ENCODE measurements around the gene YBX3.

Gene YBX3

GRCh38 chr12:10721651-10722501 is 1.2 kb downstream of the YBX3 start:
- Histone ChIP-seq H3K27me3 (ENCODE audit: control insufficient read depth, insufficient read depth, low read length) (peaks cover 9% of the 10 kb centered on the region; the same call in 1 of the 2 replicates), H3K9me3 (ENCODE audit: control insufficient read depth, insufficient read depth, low read depth, low read length) (no peaks in the 10 kb centered on the region), H3K4me1 (ENCODE audit: control insufficient read depth, insufficient read depth, low read length) (peaks cover 46% of the 10 kb centered on the region), H3K4me3 (ENCODE audit: low read depth, low read length) (peak overlapping the region; percentile 72), H3K27ac (ENCODE audit: low read depth, low read length) (peak overlapping the region; percentile 64; the same call in 1 of the 2 replicates), H3K9ac (ENCODE audit: low read length) (peak overlapping the region; percentile 90), H3K36me3 (ENCODE audit: control insufficient read depth, insufficient read depth, low read length) (peaks cover 5% of the 10 kb centered on the region; the same call in 1 of the 2 replicates)

DNA sequence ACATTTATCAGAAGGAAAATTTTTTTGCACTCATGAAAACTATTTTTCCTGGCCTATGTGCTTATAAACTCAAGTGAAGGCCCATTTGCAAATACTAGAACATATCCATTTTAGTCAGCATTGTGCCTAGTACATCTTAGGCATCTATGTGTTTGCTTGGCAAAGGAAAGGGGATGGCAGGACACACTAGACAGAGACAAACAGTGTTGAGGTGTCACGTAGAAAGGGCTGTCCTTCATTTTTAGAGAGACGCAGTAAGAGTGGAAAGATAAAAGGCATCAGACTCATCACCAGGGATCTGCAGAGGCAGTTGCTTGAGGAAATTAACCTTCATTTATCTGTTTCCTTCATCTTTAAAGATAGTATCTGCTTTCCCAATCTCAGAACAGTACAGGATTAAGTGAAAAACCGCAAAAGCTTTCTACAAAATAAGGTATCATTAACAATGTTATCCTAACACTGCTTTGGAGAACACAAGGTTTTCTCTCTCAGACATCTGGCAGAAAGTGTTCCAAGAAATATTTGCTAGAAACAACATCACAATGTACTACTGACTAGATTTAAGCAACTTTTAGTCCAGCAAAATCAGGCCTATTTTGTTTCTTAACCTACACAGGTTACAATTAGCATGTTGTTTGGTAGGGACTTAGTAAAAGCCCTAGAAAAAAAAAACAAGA is 2.0 kb downstream of the YBX3 start:
- peaks cover 53% of the 10 kb centered on the region for H3K4me1 ChIP-seq (ENCODE audit: control insufficient read depth, insufficient read depth, low read length)
- no peaks in the 10 kb centered on the region for H3K9me3 ChIP-seq (ENCODE audit: control insufficient read depth, insufficient read depth, low read depth, low read length)
- H3K9ac ChIP-seq (ENCODE audit: low read length), result peak overlapping the region; percentile 90
- peak overlapping the region; percentile 72 for H3K4me3 ChIP-seq (ENCODE audit: low read depth, low read length)
- H3K36me3 ChIP-seq (ENCODE audit: control insufficient read depth, insufficient read depth, low read length), result peaks cover 10% of the 10 kb centered on the region
- no peak overlapping the region for H3K27ac ChIP-seq (ENCODE audit: low read depth, low read length)
- peaks cover 9% of the 10 kb centered on the region; the same call in 1 of the 2 replicates for H3K27me3 ChIP-seq (ENCODE audit: control insufficient read depth, insufficient read depth, low read length)

DNA sequence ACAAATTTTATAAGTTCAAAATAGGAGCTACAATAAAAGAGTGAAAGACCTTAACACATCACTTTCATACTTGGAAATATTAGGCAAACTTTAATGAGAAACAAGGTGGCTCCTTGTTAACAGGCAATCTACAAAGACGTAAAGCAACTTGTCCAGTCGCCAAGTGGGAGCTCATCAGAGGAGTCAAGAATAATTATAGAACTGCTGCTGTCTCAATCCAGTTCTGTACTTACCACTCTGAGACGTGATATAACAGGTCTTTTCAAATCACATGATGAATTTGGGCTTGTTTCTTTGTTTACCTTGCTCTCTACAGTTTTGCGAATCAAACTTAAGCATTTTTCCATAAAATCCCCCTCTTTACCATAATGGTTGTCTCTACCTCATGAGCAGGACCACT is 3.6 kb downstream of the YBX3 start:
- no peak overlapping the region for H3K27ac ChIP-seq (ENCODE audit: low read depth, low read length)
- H3K4me1 ChIP-seq (ENCODE audit: control insufficient read depth, insufficient read depth, low read length), result peaks cover 54% of the 10 kb centered on the region
- H3K27me3 ChIP-seq (ENCODE audit: control insufficient read depth, insufficient read depth, low read length), result peaks cover 7% of the 10 kb centered on the region; the same call in 1 of the 2 replicates
- H3K9me3 ChIP-seq (ENCODE audit: control insufficient read depth, insufficient read depth, low read depth, low read length), result no peaks in the 10 kb centered on the region
- H3K36me3 ChIP-seq (ENCODE audit: control insufficient read depth, insufficient read depth, low read length), result peaks cover 26% of the 10 kb centered on the region
- H3K9ac ChIP-seq (ENCODE audit: low read length), result no peak overlapping the region
- H3K4me3 ChIP-seq (ENCODE audit: low read depth, low read length), result peak overlapping the region; percentile 72; the same call in 1 of the 2 replicates

- Histone ChIP-seq H3K9ac (ENCODE audit: low read length) (peak overlapping the region; percentile 13), H3K27ac (ENCODE audit: low read depth, low read length) (no peak overlapping the region; the same call in 1 of the 2 replicates)
Measured at GRCh38 chr12:10718279-10718821, 4.8 kb downstream of the YBX3 start.

GRCh38 chr12:10717410-10717809 is 5.7 kb downstream of the YBX3 start:
- Histone ChIP-seq H3K27ac (ENCODE audit: low read depth, low read length) (peak overlapping the region; percentile 80), H3K27me3 (ENCODE audit: control insufficient read depth, insufficient read depth, low read length) (no peaks in the 10 kb centered on the region), H3K9me3 (ENCODE audit: control insufficient read depth, insufficient read depth, low read depth, low read length) (no peaks in the 10 kb centered on the region), H3K4me3 (ENCODE audit: low read depth, low read length) (peak overlapping the region; percentile 33; the same call in 1 of the 2 replicates), H3K4me1 (ENCODE audit: control insufficient read depth, insufficient read depth, low read length) (peaks cover 50% of the 10 kb centered on the region), H3K36me3 (ENCODE audit: control insufficient read depth, insufficient read depth, low read length) (peaks cover 47% of the 10 kb centered on the region), H3K9ac (ENCODE audit: low read length) (peak overlapping the region; percentile 35)

More at GRCh38 chr12:10718279-10718821, 4.8 kb downstream of the YBX3 start:
- H3K27me3 ChIP-seq (ENCODE audit: control insufficient read depth, insufficient read depth, low read length), result no peaks in the 10 kb centered on the region
- H3K9me3 ChIP-seq (ENCODE audit: control insufficient read depth, insufficient read depth, low read depth, low read length), result no peaks in the 10 kb centered on the region
- peaks cover 38% of the 10 kb centered on the region for H3K36me3 ChIP-seq (ENCODE audit: control insufficient read depth, insufficient read depth, low read length)
- peaks cover 50% of the 10 kb centered on the region for H3K4me1 ChIP-seq (ENCODE audit: control insufficient read depth, insufficient read depth, low read length)
- H3K4me3 ChIP-seq (ENCODE audit: low read depth, low read length), result peak overlapping the region; percentile 33; the same call in 1 of the 2 replicates

DNA sequence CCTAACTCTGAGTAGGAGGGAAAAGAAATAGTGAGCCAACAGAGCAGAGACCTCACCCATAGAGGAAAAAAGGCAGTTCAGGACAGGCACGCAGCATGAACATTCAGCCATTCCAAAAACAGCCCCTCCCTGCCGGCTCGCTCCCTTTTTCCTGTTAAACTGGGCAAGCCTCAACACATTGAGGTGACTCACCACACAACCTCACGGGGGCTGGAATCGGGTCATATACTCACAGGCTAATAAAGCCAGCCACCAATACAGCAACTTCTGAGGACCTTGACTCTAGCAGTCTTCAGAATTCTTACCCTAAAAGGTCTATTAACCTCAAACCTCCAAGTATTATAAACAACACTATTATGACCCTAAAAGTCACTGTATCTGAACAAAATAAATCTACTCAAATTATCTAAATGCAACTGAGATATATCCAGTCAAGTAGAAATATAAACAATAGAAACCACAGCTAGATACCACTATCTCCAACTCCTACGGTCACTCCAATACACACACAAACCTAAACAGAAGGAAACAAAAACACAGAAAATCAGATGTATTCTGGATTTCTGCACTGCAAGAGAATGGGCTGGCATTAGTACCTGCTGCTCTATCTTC is 6.3 kb downstream of the YBX3 start:
- Histone ChIP-seq H3K27ac (ENCODE audit: low read depth, low read length) (peak overlapping the region; percentile 80), H3K9ac (ENCODE audit: low read length) (peak overlapping the region; percentile 35), H3K4me3 (ENCODE audit: low read depth, low read length) (peak overlapping the region; percentile 33; the same call in 1 of the 2 replicates)

GRCh38 chr12:10716277-10716676 is 6.8 kb downstream of the YBX3 start:
- peaks cover 50% of the 10 kb centered on the region for H3K4me1 ChIP-seq (ENCODE audit: control insufficient read depth, insufficient read depth, low read length)
- H3K27me3 ChIP-seq (ENCODE audit: control insufficient read depth, insufficient read depth, low read length), result no peaks in the 10 kb centered on the region
- no peak overlapping the region for H3K9ac ChIP-seq (ENCODE audit: low read length)
- H3K9me3 ChIP-seq (ENCODE audit: control insufficient read depth, insufficient read depth, low read depth, low read length), result no peaks in the 10 kb centered on the region
- H3K4me3 ChIP-seq (ENCODE audit: low read depth, low read length), result no peak overlapping the region
- peaks cover 58% of the 10 kb centered on the region for H3K36me3 ChIP-seq (ENCODE audit: control insufficient read depth, insufficient read depth, low read length)
- H3K27ac ChIP-seq (ENCODE audit: low read depth, low read length), result peak overlapping the region; percentile 80

More for the DNA sequence above, 6.3 kb downstream of the YBX3 start:
- Histone ChIP-seq H3K36me3 (ENCODE audit: control insufficient read depth, insufficient read depth, low read length) (peaks cover 53% of the 10 kb centered on the region), H3K4me1 (ENCODE audit: control insufficient read depth, insufficient read depth, low read length) (peaks cover 50% of the 10 kb centered on the region), H3K9me3 (ENCODE audit: control insufficient read depth, insufficient read depth, low read depth, low read length) (no peaks in the 10 kb centered on the region), H3K27me3 (ENCODE audit: control insufficient read depth, insufficient read depth, low read length) (no peaks in the 10 kb centered on the region)

DNA sequence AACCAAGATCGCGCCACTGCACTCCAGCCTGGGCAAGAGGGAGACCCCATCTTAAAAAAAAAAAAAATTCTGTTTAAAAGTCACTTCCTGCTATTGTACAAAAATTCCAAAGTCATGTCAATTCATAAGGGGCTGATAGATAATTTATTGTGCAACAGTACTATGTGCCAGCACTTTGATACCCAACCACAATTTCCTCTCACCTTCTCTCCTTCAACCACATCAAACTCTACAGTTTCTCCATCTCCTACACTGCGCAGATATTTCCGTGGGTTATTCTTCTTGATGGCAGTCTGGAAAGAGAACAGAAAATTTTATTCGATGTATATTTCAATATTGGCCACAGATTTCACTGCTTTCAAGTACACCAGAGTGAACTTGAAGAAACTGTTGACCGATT is 7.6 kb downstream of the YBX3 start:
- Histone ChIP-seq H3K27ac (ENCODE audit: low read depth, low read length) (no peak overlapping the region), H3K9me3 (ENCODE audit: control insufficient read depth, insufficient read depth, low read depth, low read length) (no peaks in the 10 kb centered on the region), H3K4me1 (ENCODE audit: control insufficient read depth, insufficient read depth, low read length) (peaks cover 43% of the 10 kb centered on the region), H3K36me3 (ENCODE audit: control insufficient read depth, insufficient read depth, low read length) (peaks cover 65% of the 10 kb centered on the region), H3K4me3 (ENCODE audit: low read depth, low read length) (no peak overlapping the region), H3K27me3 (ENCODE audit: control insufficient read depth, insufficient read depth, low read length) (no peaks in the 10 kb centered on the region), H3K9ac (ENCODE audit: low read length) (no peak overlapping the region)

DNA sequence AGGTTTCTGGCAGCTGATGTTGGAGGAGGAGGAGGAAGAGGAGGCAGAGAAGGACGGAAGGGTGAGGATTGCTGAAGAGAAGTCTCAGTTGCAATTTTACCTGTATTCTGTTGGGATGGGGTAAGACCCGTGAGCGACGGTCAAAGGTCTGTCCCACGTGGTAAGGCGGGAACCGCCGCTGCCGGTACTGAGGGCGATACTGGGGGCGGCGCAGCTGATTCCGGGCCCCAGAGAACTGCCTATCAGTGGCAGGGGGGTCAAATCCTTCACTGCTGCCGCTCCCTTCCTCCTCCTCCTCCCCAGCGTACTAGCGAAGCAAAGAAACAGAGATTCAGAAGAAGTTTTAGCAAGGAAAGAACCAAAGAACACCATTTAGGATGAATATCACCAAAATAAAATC is 13.3 kb downstream of the YBX3 start:
- no peak overlapping the region for H3K4me3 ChIP-seq (ENCODE audit: low read depth, low read length)
- no peaks in the 10 kb centered on the region for H3K4me1 ChIP-seq (ENCODE audit: control insufficient read depth, insufficient read depth, low read length)
- H3K27me3 ChIP-seq (ENCODE audit: control insufficient read depth, insufficient read depth, low read length), result no peaks in the 10 kb centered on the region
- no peaks in the 10 kb centered on the region for H3K9me3 ChIP-seq (ENCODE audit: control insufficient read depth, insufficient read depth, low read depth, low read length)
- no peak overlapping the region for H3K9ac ChIP-seq (ENCODE audit: low read length)
- no peak overlapping the region for H3K27ac ChIP-seq (ENCODE audit: low read depth, low read length)
- H3K36me3 ChIP-seq (ENCODE audit: control insufficient read depth, insufficient read depth, low read length), result peaks cover 94% of the 10 kb centered on the region

- Histone ChIP-seq H3K4me3 (ENCODE audit: low read depth, low read length) (no peak overlapping the region), H3K36me3 (ENCODE audit: control insufficient read depth, insufficient read depth, low read length) (peaks cover 94% of the 10 kb centered on the region), H3K9ac (ENCODE audit: low read length) (no peak overlapping the region), H3K4me1 (ENCODE audit: control insufficient read depth, insufficient read depth, low read length) (no peaks in the 10 kb centered on the region), H3K9me3 (ENCODE audit: control insufficient read depth, insufficient read depth, low read depth, low read length) (no peaks in the 10 kb centered on the region), H3K27me3 (ENCODE audit: control insufficient read depth, insufficient read depth, low read length) (no peaks in the 10 kb centered on the region), H3K27ac (ENCODE audit: low read depth, low read length) (no peak overlapping the region)
Measured at GRCh38 chr12:10708862-10709261, 14.3 kb downstream of the YBX3 start.

Measured in HUES6 (cell line).